ENCODE data around the gene VSTM2L.
A peak's percentile ranks its signal among the peaks of the same experiment; 100 is the strongest.

Gene VSTM2L

DNA sequence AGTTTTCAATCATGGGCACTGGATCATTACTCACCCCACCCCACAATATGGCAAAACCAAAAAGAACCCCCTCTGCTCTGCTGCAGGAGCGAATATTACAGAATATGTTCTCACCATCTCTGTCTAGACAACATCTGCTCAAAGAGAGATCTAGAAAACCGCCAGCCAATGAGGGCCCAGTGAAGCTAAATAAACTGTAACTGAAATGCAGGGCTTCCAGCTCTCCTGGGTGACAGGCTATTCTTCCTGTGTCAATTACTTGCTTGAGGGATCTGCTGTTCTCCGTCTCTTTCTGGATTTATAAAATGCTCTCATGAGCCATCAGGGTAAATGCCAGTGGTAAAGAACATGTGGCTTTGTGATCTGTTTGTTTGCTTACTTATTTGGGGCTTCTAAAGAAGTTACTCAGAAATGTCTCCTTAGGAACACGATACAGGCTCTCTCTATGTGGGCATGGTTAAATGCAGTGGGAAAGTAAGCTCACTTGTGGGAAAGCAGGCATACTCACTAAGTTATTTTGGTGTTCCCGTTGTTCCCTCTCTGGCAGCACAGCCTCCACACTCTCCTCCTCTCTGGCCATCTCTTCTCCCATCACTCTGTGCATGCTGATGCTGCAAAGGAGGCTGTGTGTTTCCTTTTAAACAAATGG is 85.5 kb downstream of the VSTM2L start:
- DNase-seq (ENCODE audit: low spot score), result no peak

DNA sequence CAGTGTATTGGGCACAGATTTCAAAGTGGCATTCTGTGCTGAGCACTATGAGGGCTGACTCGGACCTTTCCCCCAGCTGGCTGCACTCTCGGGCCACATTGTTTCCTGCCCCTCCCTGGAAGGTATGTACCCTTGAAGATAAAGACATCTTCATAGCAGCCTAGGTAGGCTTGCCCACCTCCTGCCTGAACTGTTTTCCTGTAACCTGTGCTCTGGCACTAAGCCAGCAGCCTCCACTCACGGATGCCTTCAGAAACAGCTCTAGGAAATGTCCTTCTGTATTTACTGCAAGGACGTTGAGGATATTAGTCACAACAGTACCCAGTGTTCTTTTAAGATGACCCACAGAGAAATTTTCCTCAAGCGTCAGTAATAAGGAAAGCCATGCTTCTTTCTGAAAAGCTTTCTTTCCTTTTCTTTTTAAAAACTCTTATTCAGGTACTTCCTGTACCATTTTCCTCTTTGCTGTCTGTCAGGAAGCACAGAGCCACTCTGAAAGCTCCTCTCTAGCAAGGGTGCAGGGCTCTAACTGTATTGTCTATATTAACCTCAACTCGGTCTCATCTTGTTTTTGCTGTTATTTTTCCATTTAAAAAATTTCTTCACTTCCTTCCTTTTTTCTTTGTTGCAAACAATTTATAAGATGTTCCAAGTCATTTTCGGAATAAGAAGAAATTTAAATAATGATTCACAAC is 86.8 kb downstream of the VSTM2L start:
- no peak for DNase-seq (ENCODE audit: low spot score)

DNA sequence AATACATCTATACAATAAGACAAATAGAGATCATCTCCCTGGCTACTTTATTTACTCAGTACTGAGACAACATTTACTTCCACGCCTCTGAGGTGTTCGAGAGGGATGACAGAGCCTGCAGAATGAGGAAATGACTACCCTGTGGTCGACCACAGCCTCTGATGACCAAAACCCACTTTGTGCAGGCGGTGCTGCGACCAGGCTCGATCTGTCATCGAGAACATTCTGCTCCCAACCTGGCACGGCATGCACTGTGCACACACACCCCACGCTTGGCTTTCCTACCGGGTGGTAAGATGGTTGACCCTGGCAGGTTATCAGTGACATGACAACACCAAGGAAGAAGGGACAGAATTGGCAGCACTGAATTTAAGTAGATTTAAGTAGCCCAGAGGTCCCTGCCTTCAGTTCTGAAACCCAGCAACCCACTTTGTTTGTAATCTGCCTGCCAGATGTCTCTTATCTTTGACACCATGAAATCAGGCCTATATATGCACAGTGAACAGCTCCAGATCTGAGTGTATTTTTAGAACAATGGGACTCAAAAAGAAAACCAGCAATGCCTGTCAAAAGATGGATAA is 87.7 kb downstream of the VSTM2L start:
- no peak for DNase-seq (ENCODE audit: low spot score)

DNA sequence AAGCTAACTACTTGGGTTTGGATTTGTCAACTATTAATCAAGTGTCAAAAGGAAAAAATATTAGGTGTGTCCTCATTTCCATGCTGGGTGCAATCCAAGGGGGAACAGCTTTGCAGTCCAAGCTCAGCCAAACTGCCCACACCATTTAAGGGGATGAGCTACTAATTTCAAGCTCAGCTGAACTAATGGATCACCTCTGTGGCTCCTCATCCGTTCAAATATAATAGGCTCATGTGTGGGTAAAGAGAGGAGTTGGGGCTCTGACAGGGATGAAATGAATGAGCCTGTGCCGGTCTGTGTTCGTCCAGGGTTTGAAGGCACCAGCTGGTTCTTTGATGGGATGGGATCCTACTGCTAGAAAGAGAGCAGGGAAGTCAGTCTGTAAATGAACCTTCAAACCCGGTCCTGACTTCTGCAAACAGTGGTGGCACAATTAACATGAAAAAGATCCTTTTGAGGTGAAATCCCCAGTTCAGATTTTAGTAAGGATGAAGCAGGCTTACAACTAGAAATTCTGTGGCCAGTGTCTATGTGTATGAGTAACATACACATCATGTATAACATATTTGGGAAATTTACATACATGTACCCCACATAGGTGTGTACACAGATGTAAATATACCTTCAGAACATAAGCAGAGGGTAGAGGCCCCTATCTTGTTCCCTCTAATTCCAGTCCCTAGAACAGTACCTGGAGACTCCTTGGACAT is 88.4 kb downstream of the VSTM2L start:
- DNase-seq (ENCODE audit: low spot score), result no peak

DNA sequence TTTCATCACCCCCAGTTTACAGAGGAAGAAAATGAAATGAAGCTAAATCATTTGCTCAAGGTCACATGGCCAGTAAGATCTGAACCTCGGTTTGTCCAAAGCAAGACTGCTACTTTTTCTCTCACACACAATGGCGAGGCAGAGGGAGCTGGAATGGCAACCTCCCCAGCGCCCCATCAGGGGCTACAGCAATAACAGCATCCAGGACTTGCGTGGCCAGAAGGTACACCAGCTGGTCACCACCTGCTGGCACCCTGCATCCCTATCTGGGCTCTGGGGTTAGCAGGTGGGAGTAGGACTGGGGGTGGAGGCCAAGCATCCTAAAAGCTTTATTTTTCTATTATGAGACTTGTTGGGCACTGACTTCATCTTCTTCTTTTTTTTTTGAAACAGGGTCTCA is 89.0 kb downstream of the VSTM2L start:
- no peak for DNase-seq (ENCODE audit: low spot score)

DNA sequence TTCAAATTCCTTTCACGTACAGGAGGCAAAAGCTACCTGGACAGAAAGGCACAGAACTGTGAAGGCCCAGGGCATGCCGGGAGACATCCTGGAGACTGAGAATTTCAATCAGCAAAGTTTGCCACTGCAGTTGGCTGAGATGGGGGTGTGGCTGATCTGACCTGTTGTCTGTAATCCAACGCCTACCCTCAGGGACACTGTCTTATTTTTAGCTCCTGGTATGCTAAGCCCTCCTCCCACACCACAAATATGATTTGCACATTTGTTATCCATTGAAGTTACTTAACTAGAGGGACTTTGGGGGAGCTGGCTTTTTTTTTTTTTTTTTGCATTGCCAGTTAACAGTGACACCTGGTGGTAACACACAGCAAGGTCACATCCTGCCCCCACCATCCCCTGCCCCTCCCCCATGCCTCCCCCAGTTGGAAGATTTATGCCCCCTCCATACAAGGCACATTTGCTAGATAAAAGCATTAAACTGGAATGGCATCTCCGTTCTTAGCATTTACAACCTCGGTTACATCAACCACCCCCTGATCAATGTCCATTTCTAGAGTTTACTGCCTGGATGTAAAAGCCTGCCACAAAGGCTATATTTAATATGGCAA is 90.0 kb downstream of the VSTM2L start:
- peak; percentile 71 for DNase-seq (ENCODE audit: low spot score)

DNA sequence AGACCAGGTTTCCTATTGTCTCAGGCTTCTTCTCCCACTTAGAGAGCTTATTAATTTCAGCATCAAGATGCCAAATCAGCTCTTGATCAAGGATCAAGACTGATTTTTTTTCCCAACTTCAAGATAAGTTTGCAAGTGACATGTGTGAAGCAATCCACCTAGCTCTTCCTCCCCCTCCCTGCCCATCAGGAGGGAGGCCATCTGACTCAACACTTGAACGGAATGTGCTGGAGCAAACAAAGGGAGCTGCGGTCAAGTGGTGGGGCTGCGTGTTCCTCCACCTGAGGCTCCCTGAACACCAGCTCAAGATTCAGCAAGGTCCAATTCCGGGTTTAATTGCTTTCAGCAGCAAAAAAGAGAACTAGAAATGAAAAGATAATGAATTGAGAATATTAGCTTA is 91.6 kb downstream of the VSTM2L start:
- no peak for DNase-seq (ENCODE audit: low spot score)

Data from iPS-NIHi11 (cell line).